UCSD-AML1 (cell line): ENCODE measurements around the gene CFAP65.

Experiments used
- DNase-seq: peaks from one replicate; lab custom pipeline; 2025; ENCODE audit not compliant: unreplicated experiment; lab: John Stamatoyannopoulos, UW

Gene CFAP65, protein sequence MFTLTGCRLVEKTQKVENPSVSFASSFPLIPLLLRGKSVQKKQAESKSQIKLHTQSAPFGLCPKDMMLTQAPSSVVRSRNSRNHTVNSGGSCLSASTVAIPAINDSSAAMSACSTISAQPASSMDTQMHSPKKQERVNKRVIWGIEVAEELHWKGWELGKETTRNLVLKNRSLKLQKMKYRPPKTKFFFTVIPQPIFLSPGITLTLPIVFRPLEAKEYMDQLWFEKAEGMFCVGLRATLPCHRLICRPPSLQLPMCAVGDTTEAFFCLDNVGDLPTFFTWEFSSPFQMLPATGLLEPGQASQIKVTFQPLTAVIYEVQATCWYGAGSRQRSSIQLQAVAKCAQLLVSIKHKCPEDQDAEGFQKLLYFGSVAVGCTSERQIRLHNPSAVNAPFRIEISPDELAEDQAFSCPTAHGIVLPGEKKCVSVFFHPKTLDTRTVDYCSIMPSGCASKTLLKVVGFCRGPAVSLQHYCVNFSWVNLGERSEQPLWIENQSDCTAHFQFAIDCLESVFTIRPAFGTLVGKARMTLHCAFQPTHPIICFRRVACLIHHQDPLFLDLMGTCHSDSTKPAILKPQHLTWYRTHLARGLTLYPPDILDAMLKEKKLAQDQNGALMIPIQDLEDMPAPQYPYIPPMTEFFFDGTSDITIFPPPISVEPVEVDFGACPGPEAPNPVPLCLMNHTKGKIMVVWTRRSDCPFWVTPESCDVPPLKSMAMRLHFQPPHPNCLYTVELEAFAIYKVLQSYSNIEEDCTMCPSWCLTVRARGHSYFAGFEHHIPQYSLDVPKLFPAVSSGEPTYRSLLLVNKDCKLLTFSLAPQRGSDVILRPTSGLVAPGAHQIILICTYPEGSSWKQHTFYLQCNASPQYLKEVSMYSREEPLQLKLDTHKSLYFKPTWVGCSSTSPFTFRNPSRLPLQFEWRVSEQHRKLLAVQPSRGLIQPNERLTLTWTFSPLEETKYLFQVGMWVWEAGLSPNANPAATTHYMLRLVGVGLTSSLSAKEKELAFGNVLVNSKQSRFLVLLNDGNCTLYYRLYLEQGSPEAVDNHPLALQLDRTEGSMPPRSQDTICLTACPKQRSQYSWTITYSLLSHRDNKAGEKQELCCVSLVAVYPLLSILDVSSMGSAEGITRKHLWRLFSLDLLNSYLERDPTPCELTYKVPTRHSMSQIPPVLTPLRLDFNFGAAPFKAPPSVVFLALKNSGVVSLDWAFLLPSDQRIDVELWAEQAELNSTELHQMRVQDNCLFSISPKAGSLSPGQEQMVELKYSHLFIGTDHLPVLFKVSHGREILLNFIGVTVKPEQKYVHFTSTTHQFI (N-terminal part only)

DNA sequence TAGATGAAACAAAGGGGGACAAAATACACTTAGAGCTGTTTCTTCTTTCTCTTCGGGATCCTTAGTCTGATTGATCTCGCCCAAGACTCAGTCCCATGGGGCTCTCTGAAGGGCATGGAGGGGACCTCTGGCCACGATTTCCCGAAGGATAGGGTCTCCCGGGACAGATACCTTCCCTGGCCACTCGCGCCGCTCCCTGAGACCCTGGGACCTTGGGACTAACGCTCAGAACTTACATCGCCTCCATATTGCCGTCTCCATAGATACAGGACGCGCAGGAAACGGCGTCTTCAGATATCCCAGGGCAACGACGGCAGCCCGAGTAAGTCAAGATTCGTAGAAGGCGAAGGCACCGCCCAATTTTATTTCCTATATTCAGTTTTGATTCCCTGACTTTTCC is at the start of gene CFAP65:
Gene CFAP65, minus strand, starts transcription at position 265 of the 400 bp plus-strand sequence. CDS start 2,468 bp downstream, outside the sequence.
- no peak for DNase-seq

- no peak for DNase-seq
Observed at GRCh38 chr2:219090436-219091299, 49.4 kb upstream of the CFAP65 start.

DNA sequence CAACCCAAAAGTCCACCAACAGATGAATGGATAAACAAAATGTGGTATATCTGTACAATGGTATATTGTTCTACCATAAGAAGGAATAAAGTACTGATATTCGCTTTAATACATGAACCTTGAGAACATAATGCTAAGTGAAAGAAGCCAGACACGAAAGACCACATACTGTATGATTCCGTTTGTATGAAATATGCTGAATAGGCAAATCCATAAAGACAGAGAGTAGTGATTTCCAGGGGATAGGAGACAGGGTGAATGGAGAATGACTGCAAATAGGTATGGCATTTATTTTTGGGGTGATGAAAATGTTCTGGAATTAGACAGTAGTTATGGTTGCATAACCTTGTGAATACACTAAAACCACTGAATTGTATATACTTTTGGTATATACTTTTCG is 48.0 kb upstream of the CFAP65 start:
- DNase-seq: no peak

DNA sequence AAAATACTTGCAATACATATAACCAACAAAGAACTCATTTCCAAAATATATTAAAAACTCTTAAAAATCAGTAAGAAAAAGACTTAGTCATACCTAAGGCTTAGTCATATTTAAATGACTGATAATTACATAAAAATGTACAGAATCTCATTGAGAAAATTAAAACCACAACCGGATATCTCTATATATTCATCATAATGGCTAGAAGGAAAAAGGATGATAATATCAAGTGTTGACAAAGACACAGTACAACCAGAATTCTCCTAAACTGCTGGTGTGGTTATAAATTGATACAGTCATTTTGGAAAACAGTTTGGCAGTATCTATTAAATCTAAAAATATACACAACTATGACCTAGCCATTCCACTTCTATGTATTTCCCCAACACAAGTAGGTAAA is 46.5 kb upstream of the CFAP65 start:
- DNase-seq: no peak

DNA sequence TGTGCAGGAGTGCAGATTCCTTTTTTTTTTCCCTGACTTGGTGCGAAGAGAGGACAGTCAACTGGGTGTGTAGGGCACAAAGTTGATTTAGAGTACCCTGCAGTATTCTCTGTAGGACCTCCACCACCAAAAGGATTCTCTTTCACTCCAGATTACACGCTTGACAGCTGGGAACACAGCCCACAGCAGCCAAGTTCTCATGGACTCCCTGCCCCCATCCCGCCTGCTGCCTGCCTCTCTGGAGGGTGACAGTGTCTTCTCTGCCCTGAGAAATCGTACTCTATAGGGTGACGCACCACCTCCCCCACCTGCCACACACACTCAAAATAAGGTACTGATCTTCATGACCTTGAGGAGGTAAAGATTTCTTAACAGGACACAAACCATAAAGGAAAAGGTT is 46.0 kb upstream of the CFAP65 start:
- no peak for DNase-seq

DNA sequence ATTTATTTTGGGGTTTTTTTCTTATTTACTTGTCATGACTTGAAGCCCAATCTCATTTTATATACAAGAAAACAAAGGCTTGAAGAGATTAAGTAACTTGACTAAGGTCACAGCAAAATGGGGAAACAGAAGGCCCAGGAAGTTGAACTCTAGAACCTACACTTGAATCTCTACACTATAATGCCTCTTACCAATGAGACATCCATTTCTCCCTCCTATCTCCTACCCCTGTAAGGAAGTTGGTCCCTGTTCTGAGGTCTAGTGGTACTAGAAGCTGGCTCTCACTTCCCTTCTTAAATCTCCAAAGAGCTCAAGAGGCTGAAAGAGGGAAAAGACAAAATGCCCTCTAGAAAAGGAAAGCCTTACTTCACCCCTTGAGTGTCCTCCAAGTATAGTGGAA is 44.9 kb upstream of the CFAP65 start:
- no peak for DNase-seq

DNA sequence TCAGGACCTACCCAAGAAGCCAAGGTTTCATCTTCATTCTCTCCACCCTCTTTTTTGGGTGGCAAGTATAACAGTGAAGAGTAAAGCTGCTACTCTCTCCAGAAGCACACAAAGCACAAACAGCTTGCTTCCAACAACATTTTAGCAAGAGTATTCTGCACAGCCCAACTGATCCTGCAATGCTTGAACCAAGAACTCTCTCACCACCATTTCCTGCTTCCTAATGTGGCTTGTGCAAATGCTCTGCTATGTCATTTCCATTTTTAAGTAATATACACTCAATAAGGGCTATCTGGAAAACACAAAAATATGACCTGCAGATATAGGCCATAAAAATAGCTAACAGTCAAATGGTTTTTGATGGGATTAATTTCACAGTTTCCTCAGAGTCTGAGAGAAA is 43.5 kb upstream of the CFAP65 start:
- no peak for DNase-seq

- DNase-seq: no peak
Observed at GRCh38 chr2:219082332-219082958, 41.1 kb upstream of the CFAP65 start.

GRCh38 chr2:219081701-219082331 is 40.5 kb upstream of the CFAP65 start:
- DNase-seq: no peak

DNA sequence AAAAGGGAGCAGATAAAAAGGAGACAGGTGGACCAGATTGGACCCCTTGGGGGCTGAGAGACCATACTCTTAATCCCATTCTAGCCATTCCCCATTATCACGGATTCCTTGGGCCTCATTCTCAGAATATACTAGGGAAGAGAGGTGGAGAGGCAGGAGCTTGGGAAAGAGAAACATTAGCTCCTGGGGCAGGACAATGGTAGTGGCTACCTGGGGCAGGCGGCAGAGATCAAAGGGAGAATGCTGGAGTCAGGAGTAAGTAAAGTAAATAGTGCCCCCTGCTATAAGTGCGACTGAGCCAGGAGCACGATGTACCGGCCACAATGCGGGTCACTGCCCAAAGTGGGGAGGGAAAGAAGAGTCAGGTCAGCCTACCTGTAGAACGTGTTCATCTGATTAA is 39.8 kb upstream of the CFAP65 start:
- no peak for DNase-seq

DNA sequence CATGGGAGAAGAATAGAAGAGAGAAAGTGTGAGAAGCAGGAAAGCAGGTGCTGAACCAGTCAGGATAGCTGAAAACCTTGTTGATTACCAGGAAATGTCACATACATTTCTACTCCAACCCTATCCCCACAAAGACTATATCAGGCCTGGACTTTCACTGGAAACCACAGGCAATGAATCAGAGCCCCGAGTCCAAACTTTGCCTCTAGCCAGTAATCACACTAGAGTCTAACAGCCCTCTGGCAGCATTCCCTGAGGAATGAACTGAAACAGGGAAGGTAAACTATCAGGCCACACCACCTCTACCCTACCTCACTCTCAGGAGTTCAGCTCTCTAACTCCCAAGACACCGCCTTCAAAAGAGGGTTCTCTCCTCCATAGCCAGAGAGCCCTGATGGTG is 38.1 kb upstream of the CFAP65 start:
- no peak for DNase-seq

DNA sequence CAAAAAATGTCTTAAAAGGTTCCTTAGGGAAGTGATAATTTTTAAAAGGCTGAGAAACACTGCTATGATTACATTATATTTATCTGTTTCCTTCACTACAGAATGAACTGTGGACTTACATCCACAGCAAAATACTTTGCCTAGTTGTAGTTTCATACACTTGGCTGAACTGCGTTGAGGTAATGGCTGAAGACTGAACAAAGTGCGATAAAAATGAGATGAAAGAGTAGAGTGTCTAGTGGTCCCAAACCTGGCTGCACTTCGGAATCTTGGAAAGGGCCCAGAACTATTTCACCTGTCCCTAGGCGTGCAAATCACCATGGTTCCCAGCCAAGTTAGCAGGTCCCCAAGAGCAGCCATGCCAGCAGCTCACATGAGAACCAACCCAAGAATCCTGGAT is 37.6 kb upstream of the CFAP65 start:
- DNase-seq: no peak

DNA sequence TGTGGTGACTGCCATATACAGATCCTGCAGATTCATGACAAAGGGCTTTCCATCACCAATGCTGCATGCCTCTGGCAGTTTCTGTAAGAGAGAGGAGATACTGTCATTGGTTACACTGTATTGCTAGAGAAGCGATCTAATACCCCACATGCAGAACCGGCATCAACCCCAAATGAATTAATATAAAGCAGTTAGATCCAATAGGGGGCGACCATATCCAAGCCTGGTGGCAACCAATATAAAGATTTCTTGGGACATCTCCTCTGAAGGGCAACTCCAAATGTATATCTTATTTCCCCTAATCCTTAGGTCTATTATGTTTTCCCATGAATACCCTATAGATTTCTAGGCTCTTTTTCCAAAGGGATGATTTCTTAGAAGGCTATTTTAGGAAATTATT is 36.8 kb upstream of the CFAP65 start:
- DNase-seq: no peak

- no peak for DNase-seq
Observed at GRCh38 chr2:219076253-219076652, 34.9 kb upstream of the CFAP65 start.

GRCh38 chr2:219073413-219074129 is 32.3 kb upstream of the CFAP65 start:
- DNase-seq: peak; percentile 33

DNA sequence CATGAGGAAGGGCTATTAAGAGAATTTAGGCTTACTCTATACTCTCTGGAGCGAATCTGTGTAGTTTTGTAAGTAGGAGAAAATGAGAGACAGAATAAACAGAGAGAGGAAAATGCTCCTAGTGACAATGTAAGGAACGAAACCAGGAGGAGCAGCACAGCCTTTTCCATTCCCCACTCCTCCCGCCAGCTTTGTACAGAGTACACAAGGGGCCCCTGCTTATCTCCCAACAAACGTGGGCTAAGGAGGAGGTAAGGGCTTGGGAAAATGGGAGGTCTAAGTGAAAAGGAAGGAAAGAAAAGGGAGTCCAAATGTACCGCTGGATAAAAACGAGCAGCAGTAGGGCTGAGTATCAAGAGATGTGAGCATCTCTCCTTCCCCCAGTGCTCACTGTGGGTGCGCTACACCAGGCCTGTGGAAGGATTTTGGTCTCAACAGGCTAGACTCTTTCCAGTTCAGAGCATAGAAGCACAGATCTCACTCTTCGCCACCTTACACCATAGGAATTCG is 31.5 kb upstream of the CFAP65 start:
- DNase-seq: no peak

- DNase-seq: no peak
Observed at GRCh38 chr2:219071131-219071816, 30.0 kb upstream of the CFAP65 start.

GRCh38 chr2:219065484-219065883 is 24.2 kb upstream of the CFAP65 start:
- DNase-seq: no peak
